Anterior cingulate cortex (tissue), 58 donors: Measurements from ENCODE around the gene SGSM2.
A peak's percentile ranks its signal among the peaks of the same experiment; 100 is the strongest.

Experiments used
- DNase-seq, 58 donors: peaks; one replicate each; lab custom pipeline; 2025; lab: John Stamatoyannopoulos, UW

SGSM2 gene

DNA sequence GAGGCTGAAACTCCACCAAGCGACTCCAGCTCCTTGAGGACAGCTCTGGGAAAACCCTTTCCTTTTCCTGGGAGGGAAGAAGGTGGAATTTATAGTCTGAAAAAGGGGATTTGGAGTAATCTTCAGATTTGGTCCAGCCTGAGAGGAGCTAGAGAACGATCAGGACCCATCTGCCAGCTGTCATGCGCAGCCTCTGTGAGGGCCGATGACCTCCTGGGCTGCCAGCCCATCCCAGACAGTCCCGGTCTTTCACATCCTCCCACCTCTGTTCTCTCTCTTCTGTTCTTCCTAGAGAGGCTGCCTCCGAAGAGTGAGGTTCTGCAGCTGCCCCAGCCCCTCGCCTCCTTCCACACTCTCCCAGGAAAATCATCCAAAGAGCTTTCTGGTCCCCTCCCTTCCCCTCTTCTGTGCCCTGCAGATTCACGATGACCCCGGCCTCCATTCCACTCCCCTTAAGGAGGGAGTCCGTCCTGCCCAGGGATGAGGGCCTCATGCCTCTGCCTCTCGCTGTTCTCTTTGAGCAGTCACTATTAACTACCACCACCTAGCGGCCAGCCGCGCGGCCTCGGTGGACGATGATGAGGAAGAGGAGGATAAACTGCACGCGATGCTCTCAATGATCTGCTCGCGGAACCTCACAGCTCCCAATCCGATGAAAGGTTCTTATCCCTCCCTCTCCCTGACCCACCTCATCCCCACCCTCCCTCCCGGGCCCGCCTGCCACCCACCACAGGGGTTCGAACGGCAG lies 29.6 kb downstream of the SGSM2 start:
- DNase-seq, result peak in 4 of 58 donors; percentile 10 to 40 (median 28)

GRCh38 chr17:2368359-2368758 lies 31.1 kb downstream of the SGSM2 start:
- no peak for DNase-seq

DNA sequence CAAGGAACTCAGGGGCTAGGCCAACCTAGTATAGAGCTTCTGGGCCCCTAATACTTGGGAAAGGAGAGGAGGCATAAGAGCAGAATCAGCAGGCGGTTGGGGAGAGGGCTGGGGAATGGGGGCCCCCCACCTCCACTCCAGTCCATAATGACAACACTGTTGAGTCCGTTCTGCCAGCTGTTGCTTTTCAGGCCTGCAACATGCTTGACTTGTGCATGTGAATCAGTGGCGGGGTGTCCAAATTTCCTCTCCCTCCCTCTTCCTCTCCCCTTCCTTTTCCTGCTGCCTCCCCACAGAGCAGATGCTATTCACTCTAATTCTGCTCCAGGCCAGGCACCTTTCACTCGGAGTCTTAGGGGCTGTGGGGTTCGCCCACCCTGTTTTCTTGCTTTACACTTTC lies 31.7 kb downstream of the SGSM2 start:
- DNase-seq, result no peak

DNA sequence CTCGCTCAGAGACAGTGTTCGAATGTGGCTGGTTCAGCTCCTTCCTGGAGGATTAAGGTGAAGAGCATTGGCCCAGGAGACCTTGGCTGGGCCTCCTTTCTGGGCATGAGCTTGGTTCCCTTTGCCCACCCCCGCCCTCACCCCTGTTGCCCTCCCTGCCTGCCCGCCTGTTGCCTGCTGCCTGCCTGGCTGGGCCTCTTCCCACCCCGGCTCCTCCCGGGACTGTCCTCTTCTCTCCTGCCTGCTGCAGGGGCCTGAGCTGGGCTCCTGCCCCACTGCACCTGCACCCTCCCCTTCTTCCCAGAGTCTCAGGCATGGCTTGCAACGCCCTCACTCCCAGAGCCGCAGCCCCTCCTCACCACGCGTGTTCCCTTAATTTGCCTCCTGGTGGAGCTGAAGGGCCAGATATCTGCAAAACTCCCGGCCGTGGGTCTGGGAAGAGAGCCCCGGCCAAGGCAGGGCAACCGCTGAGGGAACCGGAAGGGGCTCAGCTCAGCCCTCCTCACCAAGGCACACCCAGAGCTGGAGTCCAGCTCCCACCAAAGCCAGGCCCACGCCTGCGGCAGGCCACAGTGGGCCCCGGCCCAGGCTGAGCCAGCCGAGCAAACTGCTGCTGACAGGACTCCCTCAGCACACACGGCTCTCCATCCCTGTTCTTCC lies 32.4 kb downstream of the SGSM2 start:
- DNase-seq, result no peak

- no peak for DNase-seq
Measured at GRCh38 chr17:2370211-2370589, 32.9 kb downstream of the SGSM2 start.

DNA sequence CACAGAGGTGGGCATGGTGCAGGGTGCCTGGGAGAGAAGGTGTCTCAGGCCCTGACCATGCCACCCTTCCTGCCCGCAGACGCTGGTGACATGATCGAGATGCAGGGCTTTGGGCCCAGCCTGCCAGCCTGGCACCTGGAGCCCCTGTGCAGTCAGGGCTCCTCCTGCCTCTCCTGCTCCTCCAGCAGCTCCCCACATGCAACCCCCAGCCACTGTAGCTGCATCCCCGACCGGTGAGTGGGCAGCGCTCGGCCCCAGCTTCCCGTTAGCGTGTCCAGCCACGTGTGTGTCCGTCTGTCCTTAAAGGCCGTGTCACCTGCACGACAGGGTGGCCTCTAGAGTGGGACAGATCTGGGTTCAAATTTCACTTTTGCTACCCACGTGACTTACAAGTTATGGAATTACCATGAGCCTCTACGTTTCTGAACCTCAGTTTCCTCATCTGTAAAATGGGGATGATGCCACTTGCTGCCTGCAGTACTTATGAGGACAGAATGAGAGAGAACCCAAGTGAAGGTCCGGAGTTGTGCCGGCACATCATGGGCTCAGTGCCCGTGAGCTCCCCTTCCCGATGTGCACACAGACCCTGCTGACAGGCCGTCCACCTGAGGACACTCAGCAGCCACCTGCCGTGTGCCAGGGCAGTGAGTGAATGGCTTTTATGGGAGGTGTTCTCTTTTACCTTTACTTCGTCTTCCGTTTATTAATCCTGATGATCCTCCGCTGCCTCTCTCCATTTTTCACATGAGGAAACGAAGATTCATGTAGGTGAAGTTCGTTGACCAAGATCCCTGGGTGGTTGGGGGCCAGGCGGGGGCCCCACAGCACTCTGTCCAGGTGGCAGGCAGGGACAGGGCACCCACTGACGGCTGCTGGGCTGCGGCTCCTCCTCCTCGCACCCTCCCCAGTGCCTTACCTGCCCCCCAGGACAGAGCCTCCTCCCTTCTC lies 34.2 kb downstream of the SGSM2 start:
- no peak for DNase-seq

DNA sequence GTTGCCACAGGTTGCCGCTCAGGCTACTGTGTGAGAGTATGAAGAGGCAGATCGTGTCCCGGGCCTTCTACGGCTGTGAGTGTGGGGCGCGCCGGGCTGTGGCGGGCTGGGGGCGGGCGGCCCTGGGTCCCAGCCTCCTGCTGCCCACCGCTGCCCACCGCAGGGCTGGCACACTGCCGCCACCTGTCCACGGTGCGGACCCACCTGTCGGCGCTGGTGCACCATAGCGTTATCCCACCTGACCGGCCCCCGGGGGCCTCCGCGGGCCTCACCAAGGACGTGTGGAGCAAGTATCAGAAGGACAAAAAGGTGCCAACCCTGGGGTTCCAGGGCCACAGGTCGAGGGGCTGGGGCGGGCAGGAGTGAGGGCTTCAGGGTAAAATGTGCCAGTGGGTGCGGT lies 34.9 kb downstream of the SGSM2 start:
- no peak for DNase-seq

GRCh38 chr17:2372681-2373080 lies 35.4 kb downstream of the SGSM2 start:
- no peak for DNase-seq

DNA sequence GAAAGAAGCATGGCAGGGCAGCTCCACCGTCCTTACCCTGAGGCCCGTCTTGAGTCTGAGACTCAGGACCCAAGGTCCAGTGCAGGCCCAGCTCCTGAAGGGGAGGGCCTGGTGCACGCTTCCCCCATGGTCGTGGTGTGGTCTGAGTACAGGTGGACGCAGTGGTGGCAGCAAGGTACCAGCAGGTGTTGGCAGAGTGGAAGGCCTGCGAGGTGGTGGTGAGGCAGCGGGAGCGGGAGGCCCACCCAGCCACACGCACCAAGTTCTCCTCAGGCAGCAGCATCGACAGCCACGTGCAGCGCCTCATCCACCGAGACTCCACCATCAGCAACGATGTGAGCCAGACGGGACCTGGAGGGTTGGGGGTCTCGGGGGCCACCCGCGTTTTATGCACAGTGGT lies 35.9 kb downstream of the SGSM2 start:
- DNase-seq, result no peak

GRCh38 chr17:2374549-2375285 lies 37.4 kb downstream of the SGSM2 start:
- DNase-seq, result no peak

DNA sequence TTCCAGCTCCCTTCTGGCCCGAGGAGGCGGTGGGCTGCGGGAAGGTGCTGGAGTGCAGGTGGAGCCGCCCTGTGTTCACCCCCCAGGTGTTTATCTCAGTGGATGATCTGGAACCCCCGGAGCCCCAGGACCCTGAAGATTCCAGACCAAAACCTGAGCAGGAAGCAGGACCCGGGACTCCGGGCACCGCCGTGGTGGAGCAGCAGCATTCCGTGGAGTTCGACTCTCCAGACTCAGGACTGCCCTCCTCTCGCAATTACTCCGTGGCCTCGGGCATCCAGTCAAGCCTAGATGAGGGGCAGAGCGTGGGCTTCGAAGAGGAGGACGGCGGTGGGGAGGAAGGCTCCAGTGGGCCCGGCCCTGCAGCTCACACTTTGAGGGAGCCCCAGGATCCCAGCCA lies 38.1 kb downstream of the SGSM2 start:
- no peak for DNase-seq

GRCh38 chr17:2376107-2376506 lies 38.8 kb downstream of the SGSM2 start:
- DNase-seq, result no peak

DNA sequence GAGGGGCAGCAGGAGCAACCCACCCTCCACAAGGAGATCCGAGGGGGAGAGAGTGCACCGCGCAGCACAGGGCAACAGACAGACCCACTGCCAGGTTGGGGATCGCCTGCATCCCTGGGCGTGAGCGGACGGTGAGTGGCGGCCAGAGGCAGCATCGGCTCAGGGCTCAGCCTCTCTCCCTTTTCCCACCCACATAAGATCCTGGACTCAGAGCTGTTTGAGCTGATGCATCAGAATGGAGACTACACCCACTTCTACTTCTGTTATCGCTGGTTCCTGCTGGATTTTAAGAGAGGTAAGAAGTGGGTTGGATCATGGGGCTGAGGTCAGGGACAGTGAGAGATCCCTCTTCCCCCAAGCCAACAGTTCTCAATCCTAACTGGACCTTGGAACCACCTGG lies 40.4 kb downstream of the SGSM2 start:
- peak in 6 of 58 donors; percentile 11 to 59 (median 36) for DNase-seq

- DNase-seq, result no peak
Measured at GRCh38 chr17:2378905-2379304, 41.6 kb downstream of the SGSM2 start.

DNA sequence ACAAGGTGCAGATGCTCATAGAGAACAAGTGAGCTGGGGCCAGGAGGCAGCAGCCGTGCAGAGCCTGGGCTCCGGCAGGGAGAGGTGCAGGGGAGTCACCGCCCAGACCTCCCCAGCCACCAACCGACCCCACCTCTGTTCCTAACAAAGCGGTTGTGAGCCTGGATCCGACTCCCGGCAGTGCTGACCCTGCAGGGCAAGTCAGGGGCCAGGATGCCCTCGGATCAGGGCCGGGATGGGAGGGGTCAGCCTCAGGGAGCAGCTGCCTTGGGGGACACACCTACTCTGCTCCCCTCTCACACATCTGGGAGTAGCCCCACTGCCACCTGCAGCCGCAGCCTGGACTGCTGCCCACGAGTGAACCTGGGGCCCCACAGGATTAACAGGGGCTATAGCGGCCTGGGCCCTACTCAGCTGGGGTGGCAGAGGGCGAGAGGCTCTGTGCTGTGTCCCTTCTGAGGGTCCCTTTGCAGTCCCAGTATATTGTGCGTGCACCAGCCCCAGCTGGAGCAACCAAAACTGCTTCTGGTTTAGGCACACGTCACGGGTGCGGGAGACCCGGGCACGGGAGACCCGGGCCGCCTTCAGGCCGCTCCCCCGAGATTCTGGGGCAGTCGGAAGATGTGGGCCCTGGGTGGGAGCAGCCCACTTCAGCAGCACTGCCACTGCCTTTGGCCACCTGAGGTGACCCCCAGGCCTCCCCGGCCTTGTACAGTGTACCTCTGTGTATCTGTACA lies 42.4 kb downstream of the SGSM2 start:
- DNase-seq, result no peak

DNA sequence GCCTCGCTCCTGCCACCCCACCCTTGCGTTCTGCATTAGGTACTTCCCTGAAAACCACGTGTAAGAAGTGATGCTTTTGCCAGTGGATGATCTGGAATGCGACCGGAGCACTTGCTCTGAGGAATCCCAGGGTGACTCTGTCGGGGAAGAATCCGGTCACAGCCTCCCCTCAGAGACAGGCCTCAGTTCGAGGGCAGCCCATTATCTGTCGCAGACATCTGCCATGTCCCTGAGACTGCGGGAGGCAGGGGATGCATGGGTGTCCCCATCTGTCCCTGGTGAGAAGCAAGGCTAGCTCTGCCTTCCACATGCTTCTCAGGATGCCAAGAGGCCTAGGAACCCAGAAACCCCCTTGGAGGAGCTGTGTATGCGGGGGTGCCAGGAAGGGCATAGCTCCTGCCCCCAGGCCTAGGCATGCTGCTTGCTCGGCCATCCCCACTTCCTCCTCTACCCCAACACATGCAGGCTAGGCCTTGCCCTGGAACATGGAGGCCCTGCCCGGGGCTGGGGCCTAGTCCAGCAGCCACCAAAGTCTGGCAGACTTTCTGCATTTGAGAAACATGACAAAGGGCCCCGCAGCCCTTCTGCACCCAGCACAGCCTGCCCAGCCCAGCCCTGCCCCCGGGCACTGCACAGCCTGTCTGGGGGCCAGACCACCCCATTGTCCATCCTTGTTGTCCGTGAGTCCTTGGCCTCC lies 43.1 kb downstream of the SGSM2 start:
- DNase-seq, result no peak

GRCh38 chr17:2380950-2381649 lies 43.8 kb downstream of the SGSM2 start:
- DNase-seq, result no peak

DNA sequence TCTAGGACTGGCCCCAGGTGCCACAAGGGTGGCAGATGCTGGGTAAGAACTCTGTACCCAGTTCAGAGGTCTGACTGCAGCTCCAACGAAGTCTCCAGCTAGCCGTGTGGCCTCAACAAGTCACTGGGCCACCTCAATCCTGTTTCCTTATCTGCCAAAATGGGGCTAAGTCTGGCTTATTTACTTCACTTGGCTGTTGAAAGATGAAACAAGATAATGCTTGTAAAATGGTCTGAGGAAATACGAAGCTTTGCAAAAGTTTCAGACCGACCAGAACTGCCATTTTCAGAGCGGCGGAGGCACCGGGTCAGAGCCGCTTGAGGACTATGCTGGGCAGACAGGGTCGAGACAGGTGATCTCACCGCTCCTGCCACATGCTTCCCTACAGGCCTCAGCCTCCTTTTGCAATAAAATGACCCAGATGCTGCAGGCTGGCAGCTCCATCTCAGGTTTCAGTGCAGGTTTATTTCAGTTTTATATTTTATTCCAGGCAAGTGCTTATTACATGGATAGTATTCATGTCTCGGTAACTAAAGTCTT lies 46.4 kb downstream of the SGSM2 start:
- no peak for DNase-seq
